Activated T-helper 9 cell treated with anti-CD3 and anti-CD28 coated beads, Interleukin-2, amount 50 U/mL, for 16 hours (primary cell): ENCODE measurements around the gene C15orf62.

Source experiments
- DNase-seq: peaks from one replicate; pipeline ENCODE4 v3.0.0-alpha.2; 2020; ENCODE audit warnings: low read depth

Gene C15orf62

GRCh38 chr15:40769274-40770146 is at the start of gene C15orf62:
Gene C15orf62 (plus strand): TSS chr15:40769980. CDS start chr15:40770496, 516 bp downstream.
- DNase-seq, result no peak

- DNase-seq, result no peak
Observed at GRCh38 chr15:40721701-40722100, 48.1 kb upstream of the C15orf62 start.

DNA sequence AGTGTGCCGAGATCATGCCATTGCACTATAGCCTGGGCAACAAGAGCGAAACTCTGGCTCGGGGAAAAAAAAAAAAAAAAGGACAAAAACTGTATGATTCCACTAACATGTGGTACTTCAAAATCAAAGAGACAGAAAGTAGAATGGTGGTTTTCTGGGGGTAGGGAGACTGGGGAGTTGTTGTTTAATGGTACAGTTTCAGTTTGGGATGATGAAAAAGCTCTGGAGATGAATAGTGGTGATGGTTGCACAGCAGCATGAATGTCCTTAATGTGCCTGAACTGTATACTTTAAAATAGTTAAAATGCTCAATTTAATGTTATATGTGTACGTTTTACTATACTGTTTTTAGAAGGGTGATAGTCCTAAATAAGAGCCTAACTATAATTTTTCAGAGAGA is 47.4 kb upstream of the C15orf62 start:
- DNase-seq, result no peak

DNA sequence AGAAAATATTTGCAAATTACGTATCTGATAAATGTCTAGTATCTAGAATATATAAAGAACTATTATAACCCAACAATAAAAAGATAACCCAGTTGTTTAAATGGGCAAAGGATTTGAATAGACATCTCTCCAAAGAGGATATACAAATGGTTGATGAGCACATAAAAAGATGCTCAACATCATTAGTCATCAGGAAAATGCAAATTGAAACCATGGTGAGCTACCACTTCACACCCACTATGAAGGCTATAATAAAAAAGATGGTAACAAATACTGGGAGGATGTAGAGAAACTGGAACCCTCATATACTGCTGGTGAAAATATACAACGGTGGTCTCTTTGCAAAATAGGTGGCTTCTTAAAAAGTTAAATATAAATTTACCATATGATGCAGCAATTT is 46.8 kb upstream of the C15orf62 start:
- no peak for DNase-seq

DNA sequence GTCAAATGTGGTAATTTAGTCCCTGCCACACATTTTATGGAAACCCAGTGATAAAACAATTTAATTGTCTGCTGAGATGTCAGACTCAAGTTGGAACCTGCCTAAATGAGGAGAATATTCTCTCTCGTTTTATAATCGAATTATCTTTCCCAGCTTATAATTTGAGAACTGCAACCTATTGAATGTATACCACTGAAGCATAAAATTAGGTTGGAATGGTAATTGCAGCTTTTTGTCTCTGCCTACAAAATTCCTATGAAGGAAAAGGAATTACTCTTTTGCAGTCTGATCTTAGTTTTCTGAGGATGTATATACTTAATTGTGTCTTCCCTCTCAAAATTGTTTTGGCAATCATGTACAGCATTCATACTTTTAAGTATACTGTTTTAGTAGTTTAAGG is 45.9 kb upstream of the C15orf62 start:
- no peak for DNase-seq

DNA sequence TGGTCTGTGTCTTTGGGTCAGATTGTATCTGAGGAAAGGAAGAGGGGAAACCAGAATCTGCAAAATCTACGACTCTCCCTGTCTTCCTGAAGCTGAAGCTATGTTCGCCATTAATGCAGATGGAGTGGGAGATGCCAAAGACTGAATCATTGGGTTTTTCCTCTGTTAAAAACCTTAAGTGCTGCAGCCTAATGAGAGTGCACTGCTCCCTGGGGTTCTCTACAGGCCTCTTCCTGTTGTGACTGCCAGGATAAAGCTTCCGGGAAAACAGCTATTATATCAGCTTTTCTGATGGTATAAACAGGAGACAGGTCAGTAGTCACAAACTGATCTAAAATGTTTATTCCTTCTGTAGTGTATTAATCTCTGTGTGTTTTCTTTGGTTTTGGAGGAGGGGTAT is 38.7 kb upstream of the C15orf62 start:
- no peak for DNase-seq

- DNase-seq, result no peak
Observed at GRCh38 chr15:40736575-40736974, 33.2 kb upstream of the C15orf62 start.

GRCh38 chr15:40737048-40737447 is 32.7 kb upstream of the C15orf62 start:
- no peak for DNase-seq

DNA sequence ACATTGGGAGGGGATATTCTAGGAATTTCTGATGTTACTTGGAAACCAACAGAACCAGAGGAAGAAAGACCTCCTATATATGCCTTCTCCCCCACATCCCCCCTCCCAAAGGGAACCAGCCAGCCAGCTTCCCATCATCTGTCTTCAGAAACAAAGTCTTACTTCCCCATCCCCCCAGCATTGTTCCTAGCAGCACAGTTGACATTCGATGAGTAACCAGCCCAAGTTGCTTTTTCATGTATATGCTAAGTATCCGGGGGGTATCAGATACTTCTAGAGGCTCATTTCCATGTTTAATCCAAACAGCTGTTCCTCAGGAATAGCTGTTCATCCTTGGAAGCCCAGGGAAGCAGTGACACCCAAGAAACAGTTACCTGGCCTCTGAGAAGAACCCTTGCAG is 30.7 kb upstream of the C15orf62 start:
- DNase-seq, result no peak

DNA sequence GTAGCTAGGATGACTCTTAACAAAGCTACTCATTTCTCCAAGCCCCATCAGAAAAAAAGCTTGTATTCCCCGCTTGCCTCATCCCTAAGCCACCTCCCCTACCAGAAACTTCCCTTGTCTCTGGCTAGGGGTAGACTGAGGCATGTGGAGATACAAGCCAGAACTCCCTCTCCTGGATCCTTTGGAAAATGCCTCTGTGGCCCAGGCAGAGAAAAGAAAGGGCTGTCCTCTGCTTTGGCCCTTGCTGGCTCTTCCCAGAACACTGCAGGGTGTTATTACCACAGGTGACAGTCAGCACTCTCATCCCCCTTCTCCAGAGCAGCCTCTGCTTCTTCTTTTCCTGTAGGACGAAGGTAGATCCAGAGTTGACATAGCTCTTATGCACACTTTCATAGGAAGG is 29.9 kb upstream of the C15orf62 start:
- no peak for DNase-seq

GRCh38 chr15:40743485-40743901 is 26.3 kb upstream of the C15orf62 start:
- no peak for DNase-seq

DNA sequence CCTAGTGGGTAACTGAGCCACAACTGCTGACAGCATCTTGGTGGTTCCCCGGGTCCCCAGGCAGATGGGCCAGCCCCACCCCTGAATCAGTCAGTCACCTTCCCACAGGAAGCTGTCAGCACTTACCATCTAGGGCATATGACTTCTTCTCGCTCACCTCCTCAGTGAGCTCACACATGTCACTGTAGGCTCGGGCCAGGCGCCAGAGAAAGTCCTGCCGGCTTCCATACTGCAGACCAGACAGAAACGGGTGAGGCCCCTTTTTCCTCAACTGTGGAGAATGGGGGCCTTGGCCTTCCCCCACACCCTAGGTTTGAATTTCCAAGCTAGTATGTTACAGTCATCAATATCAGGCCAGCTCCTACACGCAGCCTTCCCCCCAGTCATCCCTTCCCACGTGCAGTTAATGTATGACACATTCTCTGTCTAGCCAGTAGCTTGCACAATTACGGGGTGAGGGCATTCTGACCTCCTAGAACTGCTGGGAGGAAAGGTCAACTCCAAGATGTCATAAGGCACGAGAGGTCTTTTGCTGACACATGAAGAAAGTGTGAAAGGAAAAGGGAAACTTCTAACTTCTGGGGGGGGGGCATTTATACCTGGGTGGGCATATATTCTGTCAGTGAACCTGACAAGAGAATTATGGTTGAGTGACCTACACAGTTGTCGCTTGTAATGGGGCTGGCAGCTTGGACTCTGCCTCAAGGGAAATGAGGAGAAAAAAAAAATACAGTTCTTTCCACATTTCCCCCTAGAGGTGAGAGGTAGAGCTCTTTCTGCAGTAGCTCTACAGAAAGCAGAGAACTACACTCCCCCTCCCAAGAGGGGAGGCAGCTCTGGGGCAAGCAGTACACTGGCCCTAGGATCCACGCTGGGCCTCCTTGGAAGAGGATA is 25.6 kb upstream of the C15orf62 start:
- peak; percentile 62 for DNase-seq

GRCh38 chr15:40744815-40745152 is 25.0 kb upstream of the C15orf62 start:
- DNase-seq, result no peak

GRCh38 chr15:40746916-40747418 is 22.8 kb upstream of the C15orf62 start:
- DNase-seq, result no peak

GRCh38 chr15:40747685-40748631 is 21.8 kb upstream of the C15orf62 start:
- DNase-seq, result no peak

DNA sequence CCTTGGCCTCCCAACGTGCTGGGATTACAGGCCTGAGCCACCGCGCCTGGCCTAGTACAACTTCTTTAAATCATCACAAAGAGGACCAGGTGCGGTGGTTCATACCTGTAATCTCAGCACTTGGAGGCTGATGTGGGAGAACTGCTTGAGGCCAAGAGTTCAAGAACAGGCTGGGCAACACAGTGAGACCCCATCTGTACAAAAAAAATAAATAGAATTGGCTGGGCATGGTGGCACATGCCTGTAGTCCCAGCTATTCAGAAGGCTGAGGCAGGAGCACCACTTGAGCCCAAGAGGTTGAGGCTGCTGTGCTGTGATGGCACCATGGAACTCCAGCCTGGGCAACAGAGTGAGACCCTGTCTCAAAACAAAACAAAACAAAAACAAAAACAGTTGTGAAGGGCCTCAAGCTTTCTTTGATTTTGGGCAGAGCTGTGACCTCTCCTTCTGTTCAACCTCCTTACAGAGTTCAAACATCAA is 20.6 kb upstream of the C15orf62 start:
- DNase-seq, result no peak

DNA sequence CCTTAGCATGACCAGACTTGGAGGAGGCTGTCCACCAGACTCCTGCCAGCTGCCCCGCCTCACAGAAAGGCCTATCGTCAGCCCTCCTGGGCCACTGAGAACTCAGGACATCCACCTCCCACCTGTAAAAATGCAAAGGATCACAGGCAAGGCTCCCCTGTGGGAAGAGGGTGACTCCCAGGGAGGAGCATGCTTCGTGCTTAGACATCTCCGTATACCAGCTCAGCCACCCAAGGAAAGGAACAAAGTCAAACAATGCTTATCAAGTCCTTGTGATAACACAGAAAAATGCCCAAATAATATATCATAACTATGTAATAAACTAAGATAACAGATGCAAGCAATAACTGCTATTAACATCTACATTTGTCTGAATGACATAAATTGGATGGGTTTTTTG is 18.9 kb upstream of the C15orf62 start:
- DNase-seq, result no peak

- no peak for DNase-seq
Observed at GRCh38 chr15:40751745-40752144, 18.0 kb upstream of the C15orf62 start.

DNA sequence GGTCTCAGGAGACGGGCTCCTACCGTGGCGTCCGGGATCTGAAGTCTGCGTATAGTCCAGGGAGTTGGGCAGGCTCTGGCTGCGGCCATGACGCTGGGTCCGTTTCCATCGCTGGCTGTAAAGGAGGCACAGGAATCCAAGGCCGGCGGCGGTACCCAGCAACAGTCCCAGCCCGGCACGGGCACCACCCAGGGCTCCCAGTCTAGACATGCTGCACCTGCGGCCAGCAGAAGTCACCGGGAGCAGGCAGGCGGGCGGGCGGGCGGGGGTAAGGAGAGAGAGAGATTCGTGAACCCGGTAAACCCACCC is 15.3 kb upstream of the C15orf62 start:
- DNase-seq, result no peak

GRCh38 chr15:40754883-40755811 is 14.6 kb upstream of the C15orf62 start, which contains the start of gene RMDN3:
Gene RMDN3 (minus strand): TSS chr15:40755254. CDS start chr15:40754783, 471 bp downstream.
- peak; percentile 88 for DNase-seq

DNA sequence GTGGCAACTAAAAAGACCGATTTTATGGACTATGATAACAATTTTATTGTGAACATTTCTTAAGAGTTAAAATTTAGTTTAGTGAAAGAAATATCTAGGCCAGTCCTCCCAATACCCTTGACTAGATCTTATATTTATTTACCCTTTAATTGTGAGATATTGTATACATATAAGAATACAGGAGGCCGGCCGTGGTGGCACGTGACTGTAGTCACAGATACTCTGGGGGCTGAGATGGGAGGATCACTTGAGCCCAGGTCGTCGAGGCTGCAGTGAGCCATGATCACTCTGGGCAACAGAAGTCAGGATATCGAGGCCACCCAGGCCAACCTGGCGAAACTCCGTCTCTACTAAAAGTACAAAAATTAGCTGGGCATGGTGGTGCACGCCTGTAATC is 14.0 kb upstream of the C15orf62 start:
- no peak for DNase-seq
